Uterus (tissue), 2 donors: ENCODE measurements around the gene ZNF669.

Experiments
- CTCF ChIP-seq, 4 experiments: fragments of 200-600 bp in 2 of 4; fragments of 450-650 bp in 2 of 4; sonication (generic) in 2 of 4; IDR thresholded peaks; one replicate each; pipeline ENCODE4 v1.5.1; 2016 to 2019; ENCODE audit warnings: antibody characterized with exemption in 4 of 4, mild to moderate bottlenecking in 2 of 4, moderate library complexity in 1 of 4
- POLR2A ChIP-seq, 2 donors: fragments of 450-650 bp; IDR thresholded peaks; one replicate each; pipeline ENCODE4 v1.6.1; 2016; ENCODE audit warnings: antibody characterized with exemption in 2 of 2, mild to moderate bottlenecking in 1 of 2, moderate library complexity in 1 of 2

GRCh38 chr1:247087256-247087655 is 16.9 kb downstream of the ZNF669 start:
- TF ChIP-seq CTCF (IDR thresholded peaks at IDR 0.05) = no peak
- TF ChIP-seq POLR2A (IDR thresholded peaks at IDR 0.05) = no peak
